NCI-H774 (cell line): ENCODE results near the gene CCDC47.
"Not testable (repeated sequence)": the region's sequence is repeated elsewhere in the genome, so short reads cannot be mapped to it uniquely, and the experiment has no call there.

Experiments used
- DNase-seq: peaks from one replicate; lab custom pipeline; 2025; lab: John Stamatoyannopoulos, UW

The CCDC47 gene

GRCh38 chr17:63722403-63722802 lies 51.0 kb downstream of the CCDC47 start:
- DNase-seq, result no peak

- DNase-seq, result not testable (repeated sequence)
Measured at GRCh38 chr17:63720194-63720593, 53.2 kb downstream of the CCDC47 start.

- DNase-seq, result no peak
Measured at GRCh38 chr17:63718988-63719387, 54.4 kb downstream of the CCDC47 start.

DNA sequence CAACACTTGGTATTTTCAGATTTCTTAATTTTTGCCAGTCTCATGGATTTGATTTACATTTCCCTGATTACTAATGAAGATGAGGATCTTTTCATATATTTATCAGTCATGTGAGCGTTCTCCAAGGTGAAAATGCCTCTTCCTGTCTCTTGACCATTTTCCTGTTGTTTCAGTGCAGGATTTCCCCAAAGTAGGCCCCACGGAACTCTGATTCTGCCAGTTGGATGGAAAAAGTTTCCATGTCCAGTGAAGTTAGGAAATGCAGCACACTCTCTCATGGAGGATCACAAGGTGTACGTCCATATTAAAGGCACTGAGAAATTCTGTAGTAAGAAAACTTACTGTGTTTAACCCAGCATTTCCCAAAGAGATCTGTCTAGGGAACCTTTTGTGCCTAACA lies 57.0 kb downstream of the CCDC47 start:
- DNase-seq, result no peak

- DNase-seq, result no peak
Measured at GRCh38 chr17:63714550-63715277, 58.7 kb downstream of the CCDC47 start.

- no peak for DNase-seq
Measured at GRCh38 chr17:63709110-63709509, 64.3 kb downstream of the CCDC47 start.

- DNase-seq, result no peak
Measured at GRCh38 chr17:63707151-63707550, 66.2 kb downstream of the CCDC47 start.

DNA sequence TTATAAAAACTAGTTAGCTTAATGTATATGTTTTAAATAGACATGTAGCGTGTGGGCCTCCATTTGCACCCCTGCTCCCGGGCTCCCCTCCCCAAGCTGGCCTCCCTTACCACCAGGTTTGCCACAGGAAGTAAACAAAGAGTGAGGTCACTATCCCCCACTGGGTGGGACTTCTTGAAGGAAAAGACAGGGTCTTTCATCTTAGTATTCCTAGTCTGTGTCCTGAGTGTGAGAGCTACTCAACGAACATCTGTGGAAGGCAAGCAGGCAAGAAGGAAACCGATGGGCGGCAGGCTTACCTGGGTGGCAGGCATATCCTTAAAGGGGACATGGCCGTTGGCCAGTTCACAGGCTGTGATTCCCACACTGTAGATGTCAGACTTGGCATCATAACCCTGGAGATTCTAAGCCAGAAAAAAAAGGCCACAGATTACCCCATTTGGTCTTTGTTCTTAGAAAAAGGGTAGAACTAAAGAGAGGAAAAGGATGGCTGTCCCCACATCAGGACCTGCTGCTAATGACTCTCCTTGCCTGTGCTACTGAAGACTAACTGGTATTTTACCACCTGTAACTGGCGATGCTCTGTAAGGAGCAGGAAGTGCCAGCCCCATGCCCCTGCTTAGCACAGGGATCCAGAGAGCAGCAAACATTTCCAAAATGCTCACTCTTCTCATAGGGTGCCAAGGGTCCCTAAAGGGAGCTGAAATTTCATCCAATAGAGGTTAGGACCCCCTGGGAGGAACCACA lies 66.9 kb downstream of the CCDC47 start:
- DNase-seq, result no peak

DNA sequence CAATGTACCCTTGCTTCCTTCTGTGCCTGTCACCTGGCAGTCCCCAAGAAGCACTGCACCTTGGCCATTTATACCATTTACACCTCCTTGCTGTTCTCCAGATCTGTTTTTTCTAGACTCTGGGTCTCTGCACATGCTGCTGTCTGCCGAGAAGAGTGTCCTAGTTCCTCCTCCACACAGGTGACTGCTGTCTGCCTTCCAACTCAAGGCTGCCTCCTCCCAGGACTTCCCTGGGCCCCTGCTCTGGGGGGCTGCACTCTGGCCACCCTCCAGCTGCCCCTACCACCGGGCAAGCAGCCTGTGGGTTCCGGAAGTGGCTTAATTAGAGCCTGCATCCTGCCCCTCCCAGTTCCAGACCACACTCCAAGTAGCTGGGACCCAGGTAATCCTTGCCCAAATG lies 67.7 kb downstream of the CCDC47 start:
- DNase-seq, result no peak

GRCh38 chr17:63704836-63705235 lies 68.6 kb downstream of the CCDC47 start:
- no peak for DNase-seq

- DNase-seq, result no peak
Measured at GRCh38 chr17:63704259-63704576, 69.2 kb downstream of the CCDC47 start.

GRCh38 chr17:63703556-63704258 lies 69.7 kb downstream of the CCDC47 start:
- DNase-seq, result no peak

DNA sequence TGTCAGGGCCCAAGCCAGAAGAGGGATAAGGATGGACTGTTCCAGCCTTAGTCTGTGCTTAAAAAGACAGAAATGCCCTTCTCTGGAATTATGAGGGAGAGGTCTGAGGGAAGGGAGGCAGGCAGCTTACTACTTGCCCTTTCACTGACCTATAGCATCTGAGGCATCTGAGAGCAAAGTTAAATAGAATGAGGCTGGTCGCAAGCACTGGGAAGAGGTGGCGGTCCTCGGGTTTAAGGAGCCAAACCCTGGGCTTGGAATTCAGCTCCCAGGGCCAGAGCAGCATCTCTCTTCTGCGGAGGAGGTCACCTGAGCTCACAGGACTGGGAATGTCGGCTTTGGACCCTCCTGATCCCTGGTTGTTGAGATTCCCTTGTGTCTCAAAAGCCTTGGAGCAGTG lies 70.4 kb downstream of the CCDC47 start:
- no peak for DNase-seq

DNA sequence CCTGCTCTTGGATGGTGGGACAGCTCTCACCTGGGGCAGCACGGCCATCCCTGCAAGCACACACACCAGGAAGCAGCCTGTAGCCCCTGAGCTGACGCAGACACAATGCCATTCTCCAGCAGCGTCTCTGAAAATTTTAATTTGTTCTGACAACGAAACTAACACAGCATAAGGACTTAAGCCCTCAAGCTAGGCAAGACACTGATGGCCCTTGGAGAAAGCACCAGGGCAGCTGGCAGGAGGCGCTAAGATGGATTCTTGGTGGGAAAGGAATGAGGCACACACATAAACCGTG lies 70.7 kb downstream of the CCDC47 start:
- DNase-seq, result no peak

- DNase-seq, result no peak
Measured at GRCh38 chr17:63701868-63702720, 71.3 kb downstream of the CCDC47 start.

GRCh38 chr17:63701456-63701820 lies 72.0 kb downstream of the CCDC47 start:
- DNase-seq, result no peak

DNA sequence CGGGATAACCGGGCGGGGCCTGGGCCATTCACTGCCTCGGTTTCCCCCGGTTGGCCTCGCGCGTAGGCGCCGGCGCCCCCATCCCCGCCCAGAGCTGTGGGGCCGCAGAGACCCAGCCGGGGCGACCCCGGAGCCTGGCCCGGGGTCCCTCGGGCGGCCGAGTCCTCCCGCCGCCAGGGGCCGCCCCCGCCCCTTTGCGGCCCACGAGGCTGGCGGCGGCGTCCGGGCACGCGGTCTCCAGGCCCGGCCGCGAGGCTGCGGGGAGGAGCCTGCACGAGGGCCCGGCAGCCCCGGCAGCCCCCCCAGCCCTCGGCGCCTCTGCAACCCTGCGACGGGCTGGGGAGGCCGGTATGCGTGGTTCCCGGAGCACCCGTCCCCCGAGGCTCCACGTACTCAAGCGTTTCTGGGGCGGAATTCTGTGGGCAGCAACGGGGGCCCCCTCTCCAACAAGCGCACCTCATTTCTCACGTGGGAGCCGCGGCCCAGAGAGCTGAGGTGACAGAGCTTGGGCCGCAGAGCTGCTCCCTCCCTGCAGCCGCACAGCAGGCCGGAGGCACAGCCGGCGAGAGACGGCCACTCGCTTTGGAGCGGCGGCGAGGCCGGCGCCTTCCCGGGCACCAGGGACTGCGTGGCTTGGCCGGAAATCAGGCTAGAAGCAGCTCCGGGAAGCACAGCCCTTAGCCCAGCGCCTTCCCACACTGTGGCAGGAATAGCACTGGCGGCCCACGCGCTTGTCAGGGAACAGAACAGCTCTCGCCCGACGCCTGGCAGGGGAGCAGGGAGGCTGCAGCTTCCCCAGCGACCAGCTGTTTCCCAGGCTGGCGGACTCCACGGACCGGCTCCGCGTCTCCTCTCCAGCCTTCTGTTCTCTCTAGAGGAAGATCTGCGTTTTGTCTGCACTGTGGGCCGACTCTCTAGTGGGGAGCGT lies 72.6 kb downstream of the CCDC47 start:
- no peak for DNase-seq

DNA sequence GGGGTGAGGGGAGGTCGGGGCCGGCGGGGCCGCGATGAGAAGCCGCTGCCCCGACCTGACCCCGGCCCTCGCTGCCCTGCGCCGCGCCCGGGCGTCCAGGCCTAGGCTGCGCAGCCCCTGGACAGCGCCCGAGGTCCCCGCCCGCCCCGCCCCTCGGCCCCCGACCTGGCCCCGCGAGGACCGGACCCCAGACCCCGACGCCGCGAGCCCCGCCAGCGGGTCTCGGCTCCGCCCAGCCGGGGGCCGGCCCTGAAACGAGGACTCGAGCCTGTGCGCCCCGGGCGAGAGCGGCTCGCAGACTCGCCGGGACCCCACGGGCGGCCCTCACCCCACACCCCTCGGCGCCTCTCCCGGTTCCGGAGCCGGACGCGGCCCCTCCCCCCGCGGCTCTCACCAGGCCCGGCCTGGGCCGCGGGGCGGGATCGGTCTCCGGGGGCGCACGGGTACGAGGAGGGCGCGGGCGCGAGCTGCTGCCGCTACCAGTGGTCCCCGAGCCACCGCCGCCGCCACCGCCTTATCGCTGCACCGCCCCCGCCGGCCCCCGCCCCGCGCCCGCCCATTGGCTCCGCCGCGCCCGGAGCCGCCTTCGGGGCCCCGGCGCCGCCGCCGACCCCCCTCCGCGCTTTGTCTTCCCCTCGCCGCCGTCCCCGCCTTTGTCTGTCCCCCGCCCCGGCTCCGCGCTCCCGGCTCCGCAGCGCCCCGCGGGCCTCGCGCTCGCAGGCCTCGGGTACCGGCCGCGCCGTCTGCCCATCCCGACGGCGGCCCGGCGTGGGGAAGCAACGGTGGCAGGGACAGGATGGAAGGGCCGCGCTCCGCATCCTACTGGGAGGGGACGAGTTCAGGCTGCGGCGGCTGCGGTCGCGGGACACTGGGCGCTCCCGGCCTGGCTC lies 73.5 kb downstream of the CCDC47 start, which contains the start of gene LIMD2:
LIMD2 (minus strand) TSS at position 488 of the 890 bp plus-strand sequence. CDS start 827 bp downstream, outside the sequence.
- peak; percentile 55 for DNase-seq

- no peak for DNase-seq
Measured at GRCh38 chr17:63698886-63699637, 74.3 kb downstream of the CCDC47 start.
